ENCODE results near the gene ADI1.
"Not testable (repeated sequence)": the region's sequence is repeated elsewhere in the genome, so short reads cannot be mapped to it uniquely, and the experiment has no call there.

ADI1 gene

GRCh38 chr2:3493615-3494007, 25.7 kb downstream of the ADI1 start:
- DNase-seq (ENCODE audit: low read depth), result no peak

GRCh38 chr2:3492951-3493614, 26.2 kb downstream of the ADI1 start:
- DNase-seq (ENCODE audit: low read depth), result no peak

- not testable (repeated sequence) for DNase-seq (ENCODE audit: low read depth)
Observed at GRCh38 chr2:3492475-3492787, 26.9 kb downstream of the ADI1 start.

GRCh38 chr2:3491716-3492474, 27.4 kb downstream of the ADI1 start:
- DNase-seq (ENCODE audit: low read depth), result no peak

- no peak for DNase-seq (ENCODE audit: low read depth)
Observed at GRCh38 chr2:3491306-3491705, 28.0 kb downstream of the ADI1 start.

- no peak for DNase-seq (ENCODE audit: low read depth)
Observed at GRCh38 chr2:3490191-3491170, 28.9 kb downstream of the ADI1 start.

GRCh38 chr2:3489764-3490115, 29.6 kb downstream of the ADI1 start:
- DNase-seq (ENCODE audit: low read depth), result no peak

- no peak for DNase-seq (ENCODE audit: low read depth)
Observed at GRCh38 chr2:3488855-3489763, 30.2 kb downstream of the ADI1 start.

GRCh38 chr2:3488061-3488531, 31.2 kb downstream of the ADI1 start:
- DNase-seq (ENCODE audit: low read depth), result no peak

- DNase-seq (ENCODE audit: low read depth), result no peak
Observed at GRCh38 chr2:3487432-3487831, 31.9 kb downstream of the ADI1 start.

- DNase-seq (ENCODE audit: low read depth), result no peak
Observed at GRCh38 chr2:3487028-3487425, 32.3 kb downstream of the ADI1 start.

GRCh38 chr2:3486047-3487027, 33.0 kb downstream of the ADI1 start:
- DNase-seq (ENCODE audit: low read depth), result no peak

- DNase-seq (ENCODE audit: low read depth), result no peak
Observed at GRCh38 chr2:3485166-3485565, 34.2 kb downstream of the ADI1 start.

GRCh38 chr2:3483986-3484960, 35.1 kb downstream of the ADI1 start:
- no peak for DNase-seq (ENCODE audit: low read depth)

- no peak for DNase-seq (ENCODE audit: low read depth)
Observed at GRCh38 chr2:3483227-3483985, 35.9 kb downstream of the ADI1 start.

GRCh38 chr2:3482363-3482821, 36.9 kb downstream of the ADI1 start:
- DNase-seq (ENCODE audit: low read depth), result no peak

- no peak for DNase-seq (ENCODE audit: low read depth)
Observed at GRCh38 chr2:3481736-3482362, 37.5 kb downstream of the ADI1 start.

GRCh38 chr2:3481011-3481400, 38.3 kb downstream of the ADI1 start:
- no peak for DNase-seq (ENCODE audit: low read depth)

Data from T follicular helper cell (primary cell).